ENCODE results near the gene DOCK4.
A peak's percentile ranks its signal among the peaks of the same experiment; 100 is the strongest.

Gene DOCK4

DNA sequence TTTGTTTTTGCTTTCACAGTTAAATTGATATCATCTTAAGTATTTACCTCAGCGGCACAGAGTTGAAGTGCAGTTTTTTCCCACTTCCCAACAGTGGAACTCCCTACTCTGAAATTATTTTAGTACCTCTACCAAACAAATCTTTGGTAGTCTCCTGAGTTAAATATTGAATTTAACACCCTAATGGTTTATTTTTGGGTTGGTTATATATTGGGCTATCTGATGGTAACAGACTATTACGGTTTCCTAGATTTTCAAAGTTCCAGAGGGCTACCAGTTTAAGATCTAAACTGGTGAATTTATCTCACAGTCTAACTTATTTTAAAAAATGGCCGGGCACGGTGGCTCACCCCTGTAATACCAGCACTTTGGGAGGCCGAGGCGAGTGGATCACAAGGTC, 1.6 kb upstream of the DOCK4 start:
- Histone ChIP-seq H3K27me3 (ENCODE audit: insufficient read depth, poor library complexity, severe bottlenecking) (no peaks in the 10 kb centered on the region), H3K4me3 (replicated peaks; ENCODE audit: insufficient read depth, low read length) (no peak overlapping the region), H3K27ac (replicated peaks) (no peak overlapping the region)
- TF ChIP-seq GABPA (IDR thresholded peaks at IDR 0.05; ENCODE audit: low read depth), result no peak
- no peak for TF ChIP-seq SPI1 (IDR thresholded peaks at IDR 0.05; ENCODE audit: borderline replicate concordance, low read depth)
- TF ChIP-seq, protein P1, sequence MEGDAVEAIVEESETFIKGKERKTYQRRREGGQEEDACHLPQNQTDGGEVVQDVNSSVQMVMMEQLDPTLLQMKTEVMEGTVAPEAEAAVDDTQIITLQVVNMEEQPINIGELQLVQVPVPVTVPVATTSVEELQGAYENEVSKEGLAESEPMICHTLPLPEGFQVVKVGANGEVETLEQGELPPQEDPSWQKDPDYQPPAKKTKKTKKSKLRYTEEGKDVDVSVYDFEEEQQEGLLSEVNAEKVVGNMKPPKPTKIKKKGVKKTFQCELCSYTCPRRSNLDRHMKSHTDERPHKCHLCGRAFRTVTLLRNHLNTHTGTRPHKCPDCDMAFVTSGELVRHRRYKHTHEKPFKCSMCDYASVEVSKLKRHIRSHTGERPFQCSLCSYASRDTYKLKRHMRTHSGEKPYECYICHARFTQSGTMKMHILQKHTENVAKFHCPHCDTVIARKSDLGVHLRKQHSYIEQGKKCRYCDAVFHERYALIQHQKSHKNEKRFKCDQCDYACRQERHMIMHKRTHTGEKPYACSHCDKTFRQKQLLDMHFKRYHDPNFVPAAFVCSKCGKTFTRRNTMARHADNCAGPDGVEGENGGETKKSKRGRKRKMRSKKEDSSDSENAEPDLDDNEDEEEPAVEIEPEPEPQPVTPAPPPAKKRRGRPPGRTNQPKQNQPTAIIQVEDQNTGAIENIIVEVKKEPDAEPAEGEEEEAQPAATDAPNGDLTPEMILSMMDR (IDR thresholded peaks at IDR 0.05; ENCODE audit: insufficient read depth, low read length), result no peak
- TF ChIP-seq, protein P2, sequence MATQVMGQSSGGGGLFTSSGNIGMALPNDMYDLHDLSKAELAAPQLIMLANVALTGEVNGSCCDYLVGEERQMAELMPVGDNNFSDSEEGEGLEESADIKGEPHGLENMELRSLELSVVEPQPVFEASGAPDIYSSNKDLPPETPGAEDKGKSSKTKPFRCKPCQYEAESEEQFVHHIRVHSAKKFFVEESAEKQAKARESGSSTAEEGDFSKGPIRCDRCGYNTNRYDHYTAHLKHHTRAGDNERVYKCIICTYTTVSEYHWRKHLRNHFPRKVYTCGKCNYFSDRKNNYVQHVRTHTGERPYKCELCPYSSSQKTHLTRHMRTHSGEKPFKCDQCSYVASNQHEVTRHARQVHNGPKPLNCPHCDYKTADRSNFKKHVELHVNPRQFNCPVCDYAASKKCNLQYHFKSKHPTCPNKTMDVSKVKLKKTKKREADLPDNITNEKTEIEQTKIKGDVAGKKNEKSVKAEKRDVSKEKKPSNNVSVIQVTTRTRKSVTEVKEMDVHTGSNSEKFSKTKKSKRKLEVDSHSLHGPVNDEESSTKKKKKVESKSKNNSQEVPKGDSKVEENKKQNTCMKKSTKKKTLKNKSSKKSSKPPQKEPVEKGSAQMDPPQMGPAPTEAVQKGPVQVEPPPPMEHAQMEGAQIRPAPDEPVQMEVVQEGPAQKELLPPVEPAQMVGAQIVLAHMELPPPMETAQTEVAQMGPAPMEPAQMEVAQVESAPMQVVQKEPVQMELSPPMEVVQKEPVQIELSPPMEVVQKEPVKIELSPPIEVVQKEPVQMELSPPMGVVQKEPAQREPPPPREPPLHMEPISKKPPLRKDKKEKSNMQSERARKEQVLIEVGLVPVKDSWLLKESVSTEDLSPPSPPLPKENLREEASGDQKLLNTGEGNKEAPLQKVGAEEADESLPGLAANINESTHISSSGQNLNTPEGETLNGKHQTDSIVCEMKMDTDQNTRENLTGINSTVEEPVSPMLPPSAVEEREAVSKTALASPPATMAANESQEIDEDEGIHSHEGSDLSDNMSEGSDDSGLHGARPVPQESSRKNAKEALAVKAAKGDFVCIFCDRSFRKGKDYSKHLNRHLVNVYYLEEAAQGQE (IDR thresholded peaks at IDR 0.05; ENCODE audit: insufficient replicate concordance, low read depth), result no peak
- no peak for TF ChIP-seq POLR2AphosphoS5 (IDR thresholded peaks at IDR 0.05; ENCODE audit: low read depth)
- no peak for DNase-seq (ENCODE audit: low read depth in 1 of 2, low spot score in 1 of 2)

DNA sequence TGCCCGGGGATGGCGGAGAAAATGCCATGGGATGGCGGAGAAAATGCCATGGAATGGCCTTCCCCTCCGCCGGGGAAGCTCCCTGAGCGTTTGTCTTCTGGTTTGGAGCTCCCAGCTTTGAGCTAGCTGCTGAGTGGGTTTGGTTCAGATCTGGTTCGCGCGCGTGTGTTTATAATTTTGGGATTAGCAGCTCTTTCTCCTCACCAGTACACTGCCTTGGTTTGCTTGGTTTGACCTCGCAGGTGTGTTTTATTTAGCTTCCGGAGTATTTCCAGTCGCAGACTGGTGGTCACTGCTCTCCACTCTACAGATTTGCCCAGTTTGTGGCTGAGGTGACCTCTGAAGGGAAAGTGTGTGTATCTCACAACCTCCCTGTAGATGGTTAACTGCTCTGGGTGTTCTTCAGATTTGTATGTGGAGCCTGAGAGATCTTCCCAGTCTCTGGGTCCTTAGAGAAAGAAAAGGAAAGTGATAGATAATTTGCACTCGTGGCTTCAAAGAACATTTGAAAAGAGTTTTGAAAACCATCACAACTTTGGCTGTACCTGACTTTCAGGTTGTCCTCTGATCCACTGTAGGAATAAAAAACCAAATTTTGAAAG, 893 bp upstream of the DOCK4 start:
- Histone ChIP-seq H3K4me3 (replicated peaks; ENCODE audit: insufficient read depth, low read length) (peak overlapping the region; percentile 89), H3K27me3 (ENCODE audit: insufficient read depth, poor library complexity, severe bottlenecking) (no peaks in the 10 kb centered on the region), H3K27ac (replicated peaks) (peak overlapping the region; percentile 64)
- TF ChIP-seq, protein P1 (IDR thresholded peaks at IDR 0.05; ENCODE audit: insufficient read depth, low read length), result no peak
- TF ChIP-seq SPI1 (IDR thresholded peaks at IDR 0.05; ENCODE audit: borderline replicate concordance, low read depth) (no peak), POLR2AphosphoS5 (IDR thresholded peaks at IDR 0.05; ENCODE audit: low read depth) (no peak), GABPA (IDR thresholded peaks at IDR 0.05; ENCODE audit: low read depth) (no peak)
- TF ChIP-seq, protein P2 (IDR thresholded peaks at IDR 0.05; ENCODE audit: insufficient replicate concordance, low read depth), result no peak
- DNase-seq (ENCODE audit: low read depth in 1 of 2, low spot score in 1 of 2), result no peak

DNA sequence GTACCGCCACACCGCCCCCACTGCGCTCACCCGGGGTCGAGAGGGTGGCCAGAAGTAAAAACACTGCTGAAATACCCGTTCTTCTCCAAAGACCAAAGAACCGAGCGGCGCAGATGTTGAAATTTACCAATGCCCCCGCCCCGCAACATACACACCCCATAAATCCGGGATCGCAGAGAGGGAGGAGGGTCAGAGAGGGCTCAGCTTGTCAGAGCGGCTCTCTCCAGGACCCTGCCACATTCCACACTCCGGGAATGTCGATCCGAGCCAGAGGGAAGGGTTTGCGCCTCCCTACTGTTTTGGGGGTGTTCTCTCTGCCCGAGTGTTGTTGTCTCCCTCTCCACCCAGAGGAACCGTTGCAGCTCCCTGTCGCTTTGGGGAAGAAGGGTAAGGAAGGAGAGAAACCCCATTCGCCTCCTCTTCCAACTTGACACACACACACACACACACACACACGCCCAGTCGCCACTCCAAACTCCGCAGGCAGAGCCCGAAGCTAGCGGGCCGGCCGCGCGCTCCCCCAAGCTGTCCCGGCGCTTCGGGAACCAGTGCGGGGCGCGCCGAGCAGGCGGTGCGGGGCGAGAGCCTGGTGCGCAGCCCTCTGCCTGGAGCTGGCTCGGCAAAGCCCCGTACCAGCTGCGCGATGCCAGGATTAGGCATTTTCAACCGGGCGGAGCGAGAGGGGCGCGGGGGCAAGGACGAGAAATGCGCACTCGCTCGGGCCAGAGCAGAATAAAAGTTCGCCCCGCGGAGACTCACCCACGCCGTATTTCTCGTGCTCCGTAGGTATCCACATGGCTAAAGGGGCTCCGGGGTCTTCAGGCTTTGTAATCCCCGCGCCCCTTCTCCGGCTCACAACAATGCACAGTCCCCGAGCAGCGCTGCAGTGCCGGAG, 609 bp downstream of the DOCK4 start:
- Histone ChIP-seq H3K27me3 (ENCODE audit: insufficient read depth, poor library complexity, severe bottlenecking) (no peaks in the 10 kb centered on the region), H3K27ac (replicated peaks) (peak overlapping the region; percentile 64), H3K4me3 (replicated peaks; ENCODE audit: insufficient read depth, low read length) (peak overlapping the region; percentile 86)
- no peak for TF ChIP-seq POLR2AphosphoS5 (IDR thresholded peaks at IDR 0.05; ENCODE audit: low read depth)
- TF ChIP-seq, protein P1 (IDR thresholded peaks at IDR 0.05; ENCODE audit: insufficient read depth, low read length), result no peak
- TF ChIP-seq, protein P2 (IDR thresholded peaks at IDR 0.05; ENCODE audit: insufficient replicate concordance, low read depth), result no peak
- TF ChIP-seq SPI1 (IDR thresholded peaks at IDR 0.05; ENCODE audit: borderline replicate concordance, low read depth), result no peak
- no peak for TF ChIP-seq GABPA (IDR thresholded peaks at IDR 0.05; ENCODE audit: low read depth)
- peak; percentile 50 to 54 for DNase-seq (ENCODE audit: low read depth in 1 of 2, low spot score in 1 of 2)
